ENCODE measurements around the gene CPED1. TPM values are rescaled to one million over a fixed set of nuclear protein-coding genes. Genes with fewer than 3 reads are reported as not detected.
"Not testable (repeated sequence)": the region's sequence is repeated elsewhere in the genome, so short reads cannot be mapped to it uniquely, and the experiment has no call there.

Gene CPED1
- total RNA-seq, 2 donors from 2014 or later = 3.4 to 15.9 TPM

DNA sequence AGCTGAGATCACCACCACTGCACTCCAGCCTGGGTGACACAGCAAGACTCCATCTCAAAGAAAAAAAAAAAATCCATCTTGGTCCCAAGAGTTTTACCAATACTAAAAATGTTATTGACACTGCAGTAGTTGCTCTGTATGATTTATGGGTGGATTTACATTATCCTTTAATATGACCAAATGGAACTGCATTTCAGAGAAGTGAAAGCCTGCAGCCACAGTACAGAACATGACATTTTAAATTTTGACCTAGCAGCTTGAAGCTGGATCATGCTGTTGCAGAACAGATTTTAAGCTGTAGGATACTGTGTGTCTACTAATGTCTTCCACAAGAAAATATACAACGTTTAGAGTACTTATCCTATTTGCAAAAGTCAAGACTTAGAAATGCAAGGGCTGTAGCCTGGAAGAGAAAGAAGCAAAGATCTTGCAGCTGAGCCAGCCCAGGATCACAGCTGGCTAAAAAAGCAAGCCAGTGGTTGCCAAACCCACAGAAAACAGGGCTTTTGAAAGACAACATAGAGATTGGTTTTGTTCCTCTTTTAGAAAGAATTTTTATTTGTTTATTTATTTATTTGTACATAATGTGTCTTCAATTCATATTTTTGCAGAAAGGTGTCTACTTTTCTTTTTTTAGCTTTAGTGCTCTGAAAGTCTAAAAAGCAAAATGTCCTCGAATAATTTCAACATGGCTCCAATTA is 285.1 kb downstream of the CPED1 start:
- ATAC-seq = no peak
- intact Hi-C loops (cut with DNase I, micrococcal nuclease) = no loop called here
- DNase-seq = no peak

DNA sequence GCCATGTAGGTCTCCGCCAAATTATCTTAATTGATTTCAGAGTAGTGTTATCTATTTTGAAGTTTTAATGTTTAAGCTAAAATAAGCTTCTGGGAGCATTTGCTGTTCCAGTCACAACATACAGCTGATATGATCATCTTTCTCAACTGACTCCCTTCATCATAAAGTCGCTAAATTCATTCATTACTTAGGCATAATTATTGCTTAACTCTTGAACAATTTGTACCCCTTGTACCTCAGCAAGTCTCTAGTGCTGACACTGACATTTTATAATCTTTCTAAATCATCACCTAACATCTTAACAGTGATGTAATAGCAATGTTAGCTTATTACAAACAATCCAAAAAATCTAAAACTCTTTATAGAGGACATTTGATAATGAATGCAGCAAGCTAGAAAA is 286.0 kb downstream of the CPED1 start:
- intact Hi-C loops (cut with DNase I, micrococcal nuclease) = no loop called here
- ATAC-seq = no peak
- no peak for DNase-seq

DNA sequence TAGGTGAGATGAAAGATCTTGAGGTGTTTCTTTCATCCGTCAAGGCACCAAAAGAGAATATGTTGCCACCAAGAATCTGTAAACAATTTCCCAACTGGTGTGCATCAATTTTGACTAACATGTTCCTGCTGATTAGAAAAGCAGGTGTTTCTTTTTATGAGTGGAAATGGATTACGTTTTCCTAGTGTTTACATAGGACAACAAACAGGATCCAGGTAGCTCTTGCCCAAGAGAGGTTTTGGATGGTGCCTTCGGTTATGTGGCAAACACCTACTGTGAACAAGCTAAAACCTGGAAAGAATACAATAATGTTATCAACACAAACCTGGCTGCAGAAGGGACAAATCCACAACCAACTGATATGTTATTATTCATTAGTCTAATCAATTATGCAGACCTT is 286.7 kb downstream of the CPED1 start:
- DNase-seq (no peak), ATAC-seq (no peak)
- intact Hi-C loops (cut with DNase I, micrococcal nuclease) = no loop called here

DNA sequence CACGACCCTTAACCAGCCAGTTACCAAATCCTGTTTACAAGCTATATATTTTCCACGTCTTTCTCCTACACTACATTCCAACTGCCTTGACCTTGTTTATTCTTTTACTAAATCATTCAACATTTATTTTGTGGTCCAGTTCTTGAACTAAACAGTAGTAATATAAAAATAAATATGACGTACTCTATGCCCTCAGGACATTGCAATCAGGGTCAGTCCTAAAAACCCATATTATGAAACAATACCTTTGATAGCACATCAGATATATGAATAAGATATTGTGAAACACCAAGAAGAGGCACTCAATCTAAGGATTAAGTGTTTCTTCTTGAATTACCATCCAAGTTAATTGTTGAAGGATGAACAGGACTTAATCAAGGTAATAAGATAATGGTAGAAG is 287.8 kb downstream of the CPED1 start:
- intact Hi-C loops (cut with DNase I, micrococcal nuclease) = no loop called here
- no peak for ATAC-seq
- DNase-seq = no peak

- DNase-seq = no peak
- intact Hi-C loops (cut with DNase I, micrococcal nuclease) = no loop called here
- no peak for ATAC-seq
Observed at GRCh38 chr7:121278120-121279021, 289.9 kb downstream of the CPED1 start.

DNA sequence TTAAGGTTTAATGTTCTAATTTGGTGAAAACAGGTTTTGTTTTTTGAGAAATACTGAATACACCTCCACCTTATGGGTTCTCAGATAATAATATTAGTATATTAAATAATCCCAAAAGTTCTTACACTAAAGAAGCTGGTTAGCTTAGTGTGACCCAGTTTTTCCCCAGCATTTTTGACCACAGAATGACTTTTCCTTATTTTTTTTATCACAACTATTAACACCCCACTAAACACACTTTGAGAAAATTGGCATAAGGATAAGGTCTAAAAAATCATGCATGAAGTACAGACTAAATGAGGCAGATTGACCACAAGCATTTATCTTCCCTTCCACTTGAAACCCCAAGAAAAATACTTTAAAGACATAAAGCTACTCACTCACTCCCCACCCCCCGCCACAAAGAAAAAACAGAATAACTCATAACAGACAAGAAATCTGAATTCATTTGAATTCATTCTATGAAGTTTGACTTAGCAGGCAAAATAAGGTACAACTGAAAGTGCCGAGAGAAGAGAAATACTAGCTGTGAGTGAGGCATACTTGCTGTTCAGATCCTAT is 290.6 kb downstream of the CPED1 start:
- DNase-seq (no peak), ATAC-seq (no peak)
- intact Hi-C loops (cut with DNase I, micrococcal nuclease) = no loop called here

GRCh38 chr7:121279822-121280221 is 291.3 kb downstream of the CPED1 start:
- intact Hi-C loops (cut with DNase I, micrococcal nuclease) = no loop called here
- ATAC-seq = no peak
- DNase-seq = no peak

- no peak for DNase-seq
- intact Hi-C loops (cut with DNase I, micrococcal nuclease) = no loop called here
- no peak for ATAC-seq
Observed at GRCh38 chr7:121280656-121281055, 292.1 kb downstream of the CPED1 start.

DNA sequence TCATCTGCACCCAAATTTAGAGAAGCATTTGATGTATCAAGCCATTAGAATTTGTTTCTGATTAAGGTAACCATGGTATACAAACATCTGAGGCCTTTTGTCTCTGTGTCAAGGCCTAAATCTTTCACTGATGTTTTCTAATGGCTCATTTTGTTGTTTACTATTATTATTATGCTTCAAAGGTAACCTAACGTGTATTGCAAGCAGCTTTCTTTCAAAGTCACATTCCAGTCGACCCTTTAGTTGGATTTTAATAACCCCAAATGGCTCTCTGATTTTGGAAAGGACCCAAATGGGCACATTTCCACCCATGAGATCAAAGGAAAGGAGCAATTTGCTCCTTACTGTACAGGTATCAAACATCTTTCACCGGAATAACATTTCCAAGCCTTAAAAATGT is 293.6 kb downstream of the CPED1 start:
- intact Hi-C loops (cut with DNase I, micrococcal nuclease) = no loop called here

GRCh38 chr7:121285066-121285667 is 296.7 kb downstream of the CPED1 start:
- no peak for DNase-seq
- ATAC-seq = no peak
- intact Hi-C loops (cut with DNase I, micrococcal nuclease) = no loop called here

More for the DNA sequence above, 293.6 kb downstream of the CPED1 start:
- DNase-seq (no peak), ATAC-seq (no peak)

DNA sequence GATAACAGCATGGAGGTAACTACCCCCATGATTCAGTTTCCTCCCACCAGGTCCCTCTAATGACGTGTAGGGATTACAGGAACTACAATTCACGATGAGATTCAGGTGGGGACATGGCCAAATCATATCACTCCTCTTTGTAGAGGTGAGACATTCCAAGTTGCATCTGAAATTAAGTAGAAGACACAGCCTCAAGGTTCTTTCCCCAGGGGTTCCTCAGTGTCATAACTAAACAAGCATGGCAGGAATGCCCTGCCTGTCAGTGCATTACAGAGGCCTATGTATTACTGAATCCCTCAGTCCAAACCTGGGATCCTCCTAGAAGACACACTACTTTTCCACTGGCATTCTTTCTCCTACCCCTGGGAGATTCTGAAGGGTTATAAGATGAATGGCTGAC is 297.7 kb downstream of the CPED1 start:
- DNase-seq (no peak), ATAC-seq (no peak)
- intact Hi-C loops (cut with DNase I, micrococcal nuclease) = no loop called here

DNA sequence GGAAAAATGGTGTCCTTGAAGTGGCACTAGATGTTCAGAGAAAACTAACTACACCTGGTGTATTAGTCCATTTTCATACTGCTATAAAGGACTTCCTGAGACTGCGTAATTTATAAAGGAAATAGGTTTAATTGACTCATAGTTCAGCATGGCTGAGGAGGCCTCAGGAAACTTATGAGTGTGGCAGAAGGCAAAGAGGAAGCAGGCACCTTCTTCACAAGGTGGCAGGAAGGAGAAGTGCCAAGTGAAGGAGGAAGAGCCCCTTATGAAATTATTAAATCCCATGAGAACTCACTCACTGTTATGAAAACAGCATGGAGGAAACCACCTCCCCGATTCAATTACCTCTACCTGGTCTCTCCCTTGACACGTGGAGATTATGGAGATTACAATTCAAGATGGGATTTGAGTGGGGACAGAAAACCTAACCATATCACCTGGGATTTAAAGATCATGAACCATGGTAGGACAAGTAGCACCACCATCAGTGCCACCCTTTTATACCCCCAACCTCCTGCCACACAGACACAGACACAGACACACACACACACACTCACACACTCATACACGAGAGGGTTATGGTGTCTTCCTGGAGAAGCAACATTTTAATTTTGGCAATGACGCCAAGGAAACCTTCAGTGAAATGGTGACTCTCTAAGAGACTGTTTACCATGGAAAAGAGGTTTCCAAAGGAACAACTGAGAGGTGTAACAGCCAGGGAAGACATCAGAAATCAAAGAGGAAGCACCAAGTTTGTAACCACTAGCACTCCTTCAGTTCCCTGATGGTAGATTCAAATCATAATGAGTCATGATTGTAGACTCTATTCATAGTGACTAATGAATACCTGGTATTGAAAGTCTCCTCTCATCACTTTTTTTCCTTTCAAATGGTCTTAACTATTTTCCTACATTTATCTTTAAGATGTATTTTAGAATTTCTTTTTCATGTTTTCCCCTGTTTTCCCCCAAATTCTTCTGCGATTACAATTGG is 298.5 kb downstream of the CPED1 start:
- no peak for DNase-seq
- no peak for ATAC-seq
- intact Hi-C loops (cut with DNase I, micrococcal nuclease) = no loop called here

GRCh38 chr7:121288894-121289293 is 300.4 kb downstream of the CPED1 start:
- DNase-seq = no peak
- intact Hi-C loops (cut with DNase I, micrococcal nuclease) = no loop called here
- no peak for ATAC-seq

- ATAC-seq; DNase-seq; intact Hi-C loops (cut with DNase I, micrococcal nuclease): not testable (repeated sequence)
Observed at GRCh38 chr7:121289930-121290329, 301.4 kb downstream of the CPED1 start.

DNA sequence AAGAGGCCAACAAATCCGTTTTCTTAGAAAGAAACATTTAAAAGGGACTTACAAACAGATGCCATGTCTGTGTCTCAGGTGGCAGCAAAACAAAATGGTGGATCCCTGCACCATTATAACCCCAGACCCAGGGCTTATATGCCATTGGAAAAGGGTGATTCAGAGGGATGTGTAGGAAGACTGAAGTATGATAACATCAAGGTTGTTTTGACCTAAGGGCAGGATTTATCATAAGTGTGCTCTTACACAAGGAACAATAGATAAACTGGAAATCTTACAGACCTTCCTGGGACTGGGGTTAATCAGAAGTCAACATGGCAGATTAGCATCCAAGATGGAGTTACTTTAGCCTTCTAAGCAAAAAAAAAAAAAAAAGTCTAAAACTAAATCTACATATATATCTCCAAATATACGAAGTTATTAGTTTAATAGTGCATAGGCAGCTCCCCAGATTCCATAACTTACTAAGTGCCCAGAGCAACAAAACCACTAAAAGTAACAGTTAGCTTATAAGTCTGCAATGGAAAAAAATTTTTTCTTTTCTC is 306.0 kb downstream of the CPED1 start:
- DNase-seq (no peak), ATAC-seq (no peak)
- intact Hi-C loops (cut with DNase I, micrococcal nuclease) = no loop called here

GRCh38 chr7:121297843-121298242 is 309.3 kb downstream of the CPED1 start:
- no peak for ATAC-seq
- no peak for DNase-seq
- intact Hi-C loops (cut with DNase I, micrococcal nuclease) = no loop called here

GRCh38 chr7:121298831-121299239 is 310.3 kb downstream of the CPED1 start:
- DNase-seq = no peak
- intact Hi-C loops (cut with DNase I, micrococcal nuclease) = no loop called here
- no peak for ATAC-seq
